NCI-H1048 (cell line): Measurements from ENCODE around the gene MAGEB2.
"Not testable (repeated sequence)": the region's sequence is repeated elsewhere in the genome, so short reads cannot be mapped to it uniquely, and the experiment has no call there.

ENCODE experiments used
- DNase-seq: peaks from one replicate; lab custom pipeline; 2025; lab: John Stamatoyannopoulos, UW

The MAGEB2 gene

GRCh38 chrX:30215357-30215843 lies at the start of gene MAGEB2:
Gene MAGEB2, plus strand, starts transcription at chrX:30215563. Its CDS starts 3,018 bp downstream, at chrX:30218581.
- DNase-seq, result no peak

DNA sequence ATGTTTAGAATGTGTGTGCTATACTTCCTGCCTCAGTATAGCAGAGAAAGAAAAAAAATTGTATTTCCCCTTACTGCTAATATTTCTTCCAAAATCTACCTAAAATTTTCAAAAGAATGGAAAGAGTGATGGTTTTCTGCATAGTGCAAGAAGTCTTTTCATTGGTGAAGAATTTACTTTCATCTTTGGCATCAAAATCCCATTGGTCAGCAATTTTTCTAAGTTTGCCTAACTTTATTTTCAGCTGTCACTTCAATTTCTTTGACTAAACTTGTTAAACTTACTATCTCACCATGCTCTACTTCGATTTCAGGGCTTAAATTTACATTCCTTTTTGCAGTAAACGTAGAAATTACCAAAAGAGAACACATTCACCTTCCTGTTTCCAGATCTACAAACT lies 44.5 kb upstream of the MAGEB2 start:
- DNase-seq, result no peak

DNA sequence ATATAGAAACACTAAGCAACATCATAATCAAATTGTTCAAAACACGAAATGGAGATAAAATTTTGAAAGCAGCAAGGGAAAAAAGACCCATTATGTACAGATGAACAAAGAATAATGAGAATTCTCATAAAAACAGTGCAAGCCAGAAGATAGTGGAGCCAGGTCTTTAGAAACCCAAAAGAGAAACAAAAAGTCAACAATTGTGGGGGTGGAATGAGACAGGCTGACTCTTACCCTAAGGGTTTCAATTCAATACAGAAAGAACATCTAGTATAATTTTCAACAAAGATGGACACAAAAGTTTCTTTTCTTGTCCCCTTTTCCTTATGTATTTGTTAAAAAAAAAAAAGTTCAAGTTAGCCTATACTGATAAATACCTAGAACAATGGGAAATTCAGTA lies 34.0 kb upstream of the MAGEB2 start:
- no peak for DNase-seq

DNA sequence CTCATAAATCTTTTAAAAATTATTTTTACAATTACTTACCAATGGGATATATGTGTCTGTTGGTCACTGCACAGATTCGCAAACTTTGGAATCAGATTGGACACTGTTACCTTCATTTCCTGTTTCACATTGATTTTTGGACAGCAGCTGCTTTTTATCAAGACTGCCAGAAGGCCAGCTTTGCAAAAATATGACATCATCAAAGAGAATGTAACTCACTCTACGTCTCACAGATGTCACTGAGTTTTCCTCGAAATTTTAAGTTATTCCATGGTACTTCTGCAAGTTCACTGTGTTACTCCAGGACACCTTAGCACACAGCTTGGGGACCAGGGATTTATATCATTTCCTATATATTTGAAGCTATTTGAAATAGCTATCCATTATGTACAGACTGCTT lies 31.8 kb upstream of the MAGEB2 start:
- no peak for DNase-seq

DNA sequence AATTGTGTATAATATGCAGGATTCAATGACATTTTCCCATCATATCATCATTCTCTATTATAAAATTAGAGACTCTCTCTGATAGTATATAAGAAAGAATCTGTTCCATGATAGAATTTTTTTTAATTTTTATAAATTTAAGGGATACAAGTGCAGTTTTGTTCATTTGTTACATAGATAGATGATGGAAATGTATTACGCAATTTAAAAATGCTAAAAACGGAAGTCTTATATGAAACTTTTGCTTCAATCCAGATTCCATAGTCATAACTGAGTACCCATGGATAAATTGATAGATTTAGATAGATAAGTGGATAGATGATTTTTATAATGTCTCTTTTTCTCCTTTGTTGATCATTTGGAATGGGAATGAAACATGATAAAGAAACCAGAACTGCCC lies 24.9 kb upstream of the MAGEB2 start:
- no peak for DNase-seq

- DNase-seq, result not testable (repeated sequence)
Measured at GRCh38 chrX:30193910-30194309, 21.5 kb upstream of the MAGEB2 start.

- DNase-seq, result no peak
Measured at GRCh38 chrX:30196322-30196721, 19.0 kb upstream of the MAGEB2 start.

GRCh38 chrX:30212172-30212571 lies 3.2 kb upstream of the MAGEB2 start:
- DNase-seq, result no peak

GRCh38 chrX:30217465-30217864 lies 2.1 kb downstream of the MAGEB2 start:
- DNase-seq, result no peak

DNA sequence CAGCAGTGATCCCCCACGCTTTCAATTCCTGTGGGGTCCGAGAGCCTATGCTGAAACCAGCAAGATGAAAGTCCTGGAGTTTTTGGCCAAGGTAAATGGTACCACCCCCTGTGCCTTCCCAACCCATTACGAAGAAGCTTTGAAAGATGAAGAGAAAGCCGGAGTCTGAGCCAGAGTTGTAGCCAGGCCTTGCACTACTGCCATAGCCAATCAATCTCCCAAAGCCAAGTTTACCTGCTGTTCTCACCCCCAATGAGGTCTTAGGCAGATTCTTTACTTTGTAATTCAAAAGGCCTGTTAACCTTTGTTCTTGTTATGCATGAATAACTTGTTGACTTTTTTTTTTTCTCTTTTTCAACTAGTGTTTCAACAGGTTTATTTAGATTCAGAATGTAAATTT lies 4.0 kb downstream of the MAGEB2 start:
- DNase-seq, result no peak

DNA sequence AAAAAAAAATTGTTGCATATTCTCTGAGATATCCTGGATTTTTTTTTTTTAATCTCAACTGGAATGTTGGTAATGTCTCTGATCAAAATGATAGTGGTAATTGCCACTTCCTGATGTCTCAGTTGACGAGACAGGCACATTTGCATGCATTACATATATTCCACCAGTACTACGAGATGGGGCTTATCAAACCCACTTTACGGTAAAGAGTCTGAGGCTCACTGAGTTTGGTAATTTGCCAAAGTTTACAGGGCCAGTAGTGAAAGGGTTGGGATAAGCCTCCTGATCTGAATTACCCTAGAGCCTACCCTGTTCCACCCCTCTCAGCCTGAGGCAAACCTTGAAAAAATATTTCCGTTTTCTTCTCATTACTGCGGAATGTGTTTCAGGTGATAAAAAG lies 5.3 kb downstream of the MAGEB2 start:
- no peak for DNase-seq

DNA sequence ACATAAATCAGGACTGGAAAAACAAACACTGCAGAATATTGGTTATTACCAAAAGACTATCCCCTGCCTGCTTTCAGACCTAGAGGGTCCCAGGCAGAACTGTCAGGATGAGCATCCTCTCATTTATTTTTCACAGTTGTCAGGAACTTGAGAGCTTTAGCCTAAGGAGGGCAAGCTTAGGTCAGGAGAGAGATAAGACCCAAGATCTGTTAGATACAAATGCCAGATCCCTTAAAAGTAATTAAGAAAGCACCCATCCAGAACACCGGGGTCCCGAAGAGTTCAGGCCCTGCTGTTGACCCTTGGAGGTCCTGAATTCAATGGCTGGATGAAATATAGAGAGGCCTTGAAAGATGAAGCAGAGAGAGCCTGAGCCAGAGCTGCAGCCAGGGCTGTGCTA lies 9.2 kb downstream of the MAGEB2 start:
- DNase-seq, result no peak

GRCh38 chrX:30228526-30228925 lies 13.2 kb downstream of the MAGEB2 start:
- DNase-seq, result no peak

- DNase-seq, result no peak
Measured at GRCh38 chrX:30230395-30230794, 15.0 kb downstream of the MAGEB2 start, which contains the start of gene MAGEB3. Gene MAGEB3, plus strand, starts transcription at chrX:30230657. Its CDS starts 5,268 bp downstream, at chrX:30235925.

- DNase-seq, result no peak
Measured at GRCh38 chrX:30241724-30242415, 26.5 kb downstream of the MAGEB2 start, which contains the start of gene MAGEB4. Gene MAGEB4, plus strand, starts transcription at chrX:30242000. Its CDS starts 136 bp downstream, at chrX:30242136.

DNA sequence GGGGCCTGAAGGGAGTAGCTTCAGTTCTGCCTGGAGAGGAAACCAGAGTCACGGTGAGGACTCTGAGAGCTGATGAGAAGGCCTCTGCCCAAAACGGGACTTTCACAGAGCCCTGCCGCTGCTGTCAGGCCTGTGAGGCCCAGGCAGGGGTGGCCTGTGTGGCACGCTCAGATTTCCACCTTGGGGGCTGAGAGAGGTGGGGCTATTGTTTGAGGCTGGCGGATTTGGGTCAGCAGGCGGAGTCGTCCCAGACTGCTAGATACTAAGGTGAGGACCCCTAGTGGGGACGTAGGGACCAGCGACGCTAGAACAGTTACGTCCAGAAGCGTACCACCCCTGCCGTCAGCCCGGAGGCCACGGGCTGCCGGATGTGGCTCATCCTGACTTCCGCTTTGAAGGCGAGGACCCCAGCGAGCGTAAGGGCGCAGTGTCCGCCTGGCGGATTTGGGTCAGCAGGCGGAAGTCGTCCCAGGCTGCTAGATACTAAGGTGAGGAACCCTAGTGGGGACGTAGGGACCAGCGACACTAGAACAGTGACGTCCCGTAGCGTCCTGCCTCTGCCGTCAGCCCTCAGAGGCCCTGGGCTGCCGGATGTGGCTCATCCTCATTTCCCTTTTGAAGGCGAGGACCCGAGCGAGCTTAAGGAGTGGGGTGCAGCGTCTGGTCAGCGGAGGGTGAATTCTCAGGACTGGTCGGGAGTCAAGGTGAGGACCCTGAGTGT lies 31.6 kb downstream of the MAGEB2 start, which contains the start of gene MAGEB1:
TSS of gene MAGEB1 (plus strand) at position 378 of the 721 bp plus-strand sequence. CDS start 3,348 bp downstream, outside the sequence.
- DNase-seq, result no peak

GRCh38 chrX:30248854-30249253 lies 33.5 kb downstream of the MAGEB2 start:
- DNase-seq, result no peak

GRCh38 chrX:30253257-30253656 lies 37.9 kb downstream of the MAGEB2 start:
- no peak for DNase-seq

GRCh38 chrX:30259927-30260326 lies 44.6 kb downstream of the MAGEB2 start:
- no peak for DNase-seq

DNA sequence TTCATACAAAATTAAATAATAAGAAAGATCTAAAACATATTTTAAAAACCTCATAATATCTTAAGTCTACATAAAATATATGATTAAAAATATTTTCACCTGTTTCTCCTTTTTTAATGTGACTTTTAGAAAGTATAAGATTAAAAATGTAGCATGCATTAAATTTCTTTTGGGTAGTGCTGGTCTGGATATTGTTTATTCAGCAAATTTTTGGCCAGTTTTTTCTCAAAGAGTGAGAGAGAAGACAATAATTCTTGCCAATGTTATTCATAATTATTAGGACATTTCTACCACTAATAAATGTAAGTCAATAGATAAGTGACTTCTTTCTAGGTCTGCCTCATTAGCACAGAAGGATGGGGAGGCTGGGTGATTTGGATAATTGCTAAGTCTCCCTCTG lies 45.6 kb downstream of the MAGEB2 start:
- DNase-seq, result no peak

GRCh38 chrX:30262763-30263162 lies 47.4 kb downstream of the MAGEB2 start:
- DNase-seq, result no peak
